ENCODE measurements around the gene RARRES2. TPM values are rescaled to one million over a fixed set of nuclear protein-coding genes. Genes with fewer than 3 reads are reported as not detected.

Gene RARRES2
- total RNA-seq, 1 experiment from 2014 or later: 2.1 TPM

DNA sequence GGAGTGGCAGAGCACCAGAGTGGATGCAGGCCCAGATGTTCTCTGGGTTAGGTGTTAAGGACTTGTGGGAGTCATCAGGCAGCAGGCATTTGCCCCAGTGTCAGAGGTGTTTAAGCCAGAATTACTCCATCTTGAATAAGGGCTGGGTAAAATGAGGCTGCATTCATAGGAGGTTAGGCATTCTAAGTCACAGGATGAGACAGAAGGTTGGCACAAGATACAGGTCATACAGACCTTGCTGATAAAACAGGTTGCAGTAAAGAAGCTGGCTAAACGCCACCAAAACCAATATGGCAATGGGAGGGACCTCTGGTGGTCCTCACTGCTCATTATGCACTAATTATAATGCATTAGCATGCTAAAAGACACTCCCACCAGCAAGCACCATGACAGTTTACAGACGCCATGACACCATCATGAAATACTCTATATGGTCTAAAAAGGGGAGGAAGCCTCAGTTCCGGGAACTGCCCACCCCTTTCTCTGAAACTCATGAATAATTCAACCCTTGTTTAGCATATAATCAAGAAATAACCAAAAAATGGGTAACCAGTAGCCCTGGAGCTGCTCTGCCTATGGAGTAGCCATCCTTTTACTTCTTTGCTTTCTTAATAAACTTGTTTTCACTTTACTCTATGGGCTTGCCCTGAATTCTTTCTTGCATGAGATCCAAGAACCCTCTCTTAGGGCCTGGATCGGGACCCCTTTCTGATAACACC lies 19.2 kb downstream of the RARRES2 start (continued):
- no peak for TF ChIP-seq ZNF274 (IDR thresholded peaks at IDR 0.05; ENCODE audit: low read depth, low read length)

DNA sequence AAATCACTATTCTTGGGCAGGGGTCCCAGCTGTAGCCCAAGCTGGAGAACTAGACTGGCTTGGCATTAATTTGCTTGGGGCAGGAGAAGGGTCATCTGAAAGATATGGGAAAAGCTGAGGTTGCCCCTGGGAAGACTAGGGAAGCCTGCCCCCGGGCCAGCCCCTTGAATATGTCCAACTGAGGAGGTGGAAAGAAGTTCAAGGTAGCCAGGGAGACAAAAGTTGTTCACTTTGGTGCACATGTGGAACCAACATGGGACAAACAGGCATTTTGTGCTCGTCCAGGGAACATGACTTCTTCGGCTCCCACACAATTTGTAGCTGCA lies 19.7 kb downstream of the RARRES2 start:
- peak overlapping the region; percentile 76 for H3K4me2 ChIP-seq (ENCODE audit: low read length)
- H2AFZ ChIP-seq (ENCODE audit: low read depth, low read length, poor library complexity, severe bottlenecking): no peak overlapping the region
- H3K27me3 ChIP-seq (ENCODE audit: insufficient read depth, low read length): no peaks in the 10 kb centered on the region
- H3K4me3 ChIP-seq (replicated peaks in 1 of 2; ENCODE audit: low read depth in 1 of 2, low read length in 2 of 2): peak overlapping the region; percentile 59 to 69; a peak in 3 of 4 replicates
- BruUV-seq (replicated peaks): no TSS peak
- ChIA-PET CTCF (no interaction called here), POLR2A (no interaction called here), RAD21 (ENCODE audit: low non-redundant PET in 1 of 2, low total read pairs in 2 of 2, uncharacterized antibody in 2 of 2, unreplicated experiment in 2 of 2) (no interaction called here)
- no peak overlapping the region for H3K27ac ChIP-seq (ENCODE audit: low read depth, low read length)
- H3K9me2 ChIP-seq (ENCODE audit: insufficient read depth): no peaks in the 10 kb centered on the region
- ATAC-seq: no peak
- no peak for TF ChIP-seq POLR2AphosphoS5 (IDR thresholded peaks at IDR 0.05; ENCODE audit: low read depth, low read length)
- TF ChIP-seq CEBPB (IDR thresholded peaks at IDR 0.05; ENCODE audit: low read depth): no peak
- TF ChIP-seq FOSL1 (IDR thresholded peaks at IDR 0.05; ENCODE audit: low read depth): no peak
- TF ChIP-seq SP1 (IDR thresholded peaks at IDR 0.05; ENCODE audit: low read depth): no peak
- no peak for TF ChIP-seq ZNF274 (IDR thresholded peaks at IDR 0.05; ENCODE audit: low read depth, low read length)
- TF ChIP-seq SRF (IDR thresholded peaks at IDR 0.05; ENCODE audit: low read depth): no peak
- TF ChIP-seq POLR2A (IDR thresholded peaks at IDR 0.05; ENCODE audit: borderline replicate concordance, extremely low read depth, insufficient read depth, insufficient read length): no peak
- TF ChIP-seq, protein P1, sequence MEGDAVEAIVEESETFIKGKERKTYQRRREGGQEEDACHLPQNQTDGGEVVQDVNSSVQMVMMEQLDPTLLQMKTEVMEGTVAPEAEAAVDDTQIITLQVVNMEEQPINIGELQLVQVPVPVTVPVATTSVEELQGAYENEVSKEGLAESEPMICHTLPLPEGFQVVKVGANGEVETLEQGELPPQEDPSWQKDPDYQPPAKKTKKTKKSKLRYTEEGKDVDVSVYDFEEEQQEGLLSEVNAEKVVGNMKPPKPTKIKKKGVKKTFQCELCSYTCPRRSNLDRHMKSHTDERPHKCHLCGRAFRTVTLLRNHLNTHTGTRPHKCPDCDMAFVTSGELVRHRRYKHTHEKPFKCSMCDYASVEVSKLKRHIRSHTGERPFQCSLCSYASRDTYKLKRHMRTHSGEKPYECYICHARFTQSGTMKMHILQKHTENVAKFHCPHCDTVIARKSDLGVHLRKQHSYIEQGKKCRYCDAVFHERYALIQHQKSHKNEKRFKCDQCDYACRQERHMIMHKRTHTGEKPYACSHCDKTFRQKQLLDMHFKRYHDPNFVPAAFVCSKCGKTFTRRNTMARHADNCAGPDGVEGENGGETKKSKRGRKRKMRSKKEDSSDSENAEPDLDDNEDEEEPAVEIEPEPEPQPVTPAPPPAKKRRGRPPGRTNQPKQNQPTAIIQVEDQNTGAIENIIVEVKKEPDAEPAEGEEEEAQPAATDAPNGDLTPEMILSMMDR (IDR thresholded peaks at IDR 0.05 in 2 of 3, conservative IDR thresholded peaks at IDR 0.05 in 1 of 3; ENCODE audit: borderline replicate concordance in 1 of 3, insufficient read depth in 1 of 3, low read depth in 2 of 3, low read length in 2 of 3): no peak
- TF ChIP-seq CBX3 (IDR thresholded peaks at IDR 0.05; ENCODE audit: low read depth): no peak
- TF ChIP-seq EZH2phosphoT487 (IDR thresholded peaks at IDR 0.05; ENCODE audit: borderline replicate concordance): no peak
- no peak for TF ChIP-seq SIN3A (IDR thresholded peaks at IDR 0.05; ENCODE audit: low read depth)
- no peak for TF ChIP-seq YY1 (IDR thresholded peaks at IDR 0.05; ENCODE audit: extremely low read depth, insufficient replicate concordance, low read depth, low read length)
- TF ChIP-seq ZFX (IDR thresholded peaks at IDR 0.05): no peak
- TF ChIP-seq, protein P2, sequence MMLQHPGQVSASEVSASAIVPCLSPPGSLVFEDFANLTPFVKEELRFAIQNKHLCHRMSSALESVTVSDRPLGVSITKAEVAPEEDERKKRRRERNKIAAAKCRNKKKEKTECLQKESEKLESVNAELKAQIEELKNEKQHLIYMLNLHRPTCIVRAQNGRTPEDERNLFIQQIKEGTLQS (IDR thresholded peaks at IDR 0.05): no peak
- no peak overlapping the region for H3K9ac ChIP-seq (ENCODE audit: low read length)
- H3K9me3 ChIP-seq (ENCODE audit: control insufficient read depth in 1 of 2, insufficient read depth in 1 of 2, low read depth in 1 of 2, low read length in 2 of 2): no peaks in the 10 kb centered on the region
- H3K79me2 ChIP-seq (ENCODE audit: insufficient read depth, low read length): peaks cover 14% of the 10 kb centered on the region
- no peak for DNase-seq (ENCODE audit: low read depth, low spot score)
- peaks cover 8 to 36% of the 10 kb centered on the region in 2 experiments; a peak in 3 of 4 replicates for H3K4me1 ChIP-seq (ENCODE audit: control insufficient read depth in 1 of 2, insufficient read depth in 2 of 2, low read length in 2 of 2)
- H4K20me1 ChIP-seq (ENCODE audit: insufficient read depth): no peaks in the 10 kb centered on the region
- H3K36me3 ChIP-seq (ENCODE audit: control insufficient read depth in 1 of 2, insufficient read depth in 2 of 2, low read length in 2 of 2): no peaks in the 10 kb centered on the region; a peak in 1 of 4 replicates
- intact Hi-C loops (cut with micrococcal nuclease): no loop called here

Data from HCT116 (cell line).